Measurements from ENCODE around the gene SYNGR1.
A peak's percentile ranks its signal among the peaks of the same experiment; 100 is the strongest.
"Not testable (repeated sequence)": the region's sequence is repeated elsewhere in the genome, so short reads cannot be mapped to it uniquely, and the experiment has no call there.

Gene SYNGR1

GRCh38 chr22:39317084-39317774 is 32.6 kb upstream of the SYNGR1 start:
- DNase-seq = no peak

- no peak for DNase-seq
These were observed 31.9 kb upstream of the SYNGR1 start for GRCh38 chr22:39317775-39318506.

GRCh38 chr22:39318507-39319283 is 31.1 kb upstream of the SYNGR1 start:
- DNase-seq = no peak

- peak; percentile 84 for DNase-seq
These were observed 30.3 kb upstream of the SYNGR1 start, which contains the start of gene RPL3 for GRCh38 chr22:39319284-39320022. Gene RPL3, minus strand, starts transcription at chr22:39319623. Its CDS starts 26 bp downstream, at chr22:39319597.

- DNase-seq = not testable (repeated sequence)
These were observed 29.2 kb upstream of the SYNGR1 start for GRCh38 chr22:39320616-39321029.

GRCh38 chr22:39325392-39325932 is 24.3 kb upstream of the SYNGR1 start:
- DNase-seq = no peak

- no peak for DNase-seq
These were observed 21.6 kb upstream of the SYNGR1 start for GRCh38 chr22:39327995-39328754.

GRCh38 chr22:39330553-39330952 is 19.2 kb upstream of the SYNGR1 start:
- DNase-seq = not testable (repeated sequence)

GRCh38 chr22:39332441-39333064 is 17.2 kb upstream of the SYNGR1 start:
- DNase-seq = no peak

GRCh38 chr22:39336411-39336810 is 13.4 kb upstream of the SYNGR1 start:
- DNase-seq = no peak

GRCh38 chr22:39339775-39340174 is 10.0 kb upstream of the SYNGR1 start:
- DNase-seq = not testable (repeated sequence)

GRCh38 chr22:39341179-39341578 is 8.6 kb upstream of the SYNGR1 start:
- DNase-seq = no peak

- DNase-seq = no peak
These were observed 6.3 kb upstream of the SYNGR1 start for GRCh38 chr22:39343259-39344045.

- no peak for DNase-seq
These were observed 5.8 kb upstream of the SYNGR1 start for GRCh38 chr22:39344046-39344390.

- DNase-seq = no peak
These were observed 4.6 kb upstream of the SYNGR1 start for GRCh38 chr22:39345231-39345630.

GRCh38 chr22:39348909-39349505 is 784 bp upstream of the SYNGR1 start:
- no peak for DNase-seq

GRCh38 chr22:39349506-39349966 is 255 bp upstream of the SYNGR1 start:
- no peak for DNase-seq

GRCh38 chr22:39350757-39351688 is 1.2 kb downstream of the SYNGR1 start:
- no peak for DNase-seq

All from NCI-H1436 treated with DMSO at 0.1 percent for 48 hours (cell line).